Stimulated activated CD4-positive, alpha-beta T cell treated with anti-CD3 and anti-CD28 coated beads, Interleukin-2, amount 100 ng/mL, for 24 hours (primary cell): Measurements from ENCODE around the gene FHAD1.

ENCODE experiments used
- DNase-seq, 2 donors: peaks; one replicate each; pipeline ENCODE4 v3.0.0-alpha.2; 2020

Gene FHAD1

GRCh38 chr1:15246960-15247614 lies at the start of gene FHAD1:
Gene FHAD1, plus strand, starts transcription at chr1:15247223. Its CDS starts 4,562 bp downstream, at chr1:15251785.
- peak; percentile 46 to 66 for DNase-seq

- no peak for DNase-seq
Measured at GRCh38 chr1:15197591-15198447, 49.2 kb upstream of the FHAD1 start.

GRCh38 chr1:15198684-15199083 lies 48.3 kb upstream of the FHAD1 start:
- DNase-seq, result no peak

- DNase-seq, result no peak
Measured at GRCh38 chr1:15201221-15201620, 45.8 kb upstream of the FHAD1 start.

- no peak for DNase-seq
Measured at GRCh38 chr1:15201849-15202551, 45.0 kb upstream of the FHAD1 start.

- DNase-seq, result no peak
Measured at GRCh38 chr1:15204931-15205330, 42.1 kb upstream of the FHAD1 start.

GRCh38 chr1:15205586-15206346 lies 41.3 kb upstream of the FHAD1 start:
- no peak for DNase-seq

GRCh38 chr1:15206418-15207030 lies 40.5 kb upstream of the FHAD1 start:
- no peak for DNase-seq

GRCh38 chr1:15207031-15207828 lies 39.8 kb upstream of the FHAD1 start:
- no peak for DNase-seq

GRCh38 chr1:15207829-15208429 lies 39.1 kb upstream of the FHAD1 start:
- DNase-seq, result no peak

- DNase-seq, result no peak
Measured at GRCh38 chr1:15210651-15211375, 36.2 kb upstream of the FHAD1 start.

- no peak for DNase-seq
Measured at GRCh38 chr1:15211424-15211823, 35.6 kb upstream of the FHAD1 start.

GRCh38 chr1:15212216-15212953 lies 34.6 kb upstream of the FHAD1 start:
- no peak for DNase-seq

- no peak for DNase-seq
Measured at GRCh38 chr1:15212954-15213291, 34.1 kb upstream of the FHAD1 start.

GRCh38 chr1:15213341-15213821 lies 33.6 kb upstream of the FHAD1 start:
- DNase-seq, result no peak

GRCh38 chr1:15214527-15214926 lies 32.5 kb upstream of the FHAD1 start:
- DNase-seq, result no peak

- no peak for DNase-seq
Measured at GRCh38 chr1:15215116-15215515, 31.9 kb upstream of the FHAD1 start.

GRCh38 chr1:15217654-15218053 lies 29.4 kb upstream of the FHAD1 start:
- DNase-seq, result no peak
